A673 (cell line): ENCODE data around the gene TMEM214.

Experiments
- CTCF ChIP-seq: fragments of 300-800, 200-600 bp; sonication (generic); conservative IDR thresholded peaks from 2 replicates; pipeline ENCODE4 v1.5.1; 2017; ENCODE audit warnings: low read depth, mild to moderate bottlenecking, antibody characterized with exemption, low read length, moderate library complexity, mixed read lengths
- EZH2 ChIP-seq: fragments of 200-600 bp; sonication (generic); IDR thresholded peaks from 2 replicates; pipeline ENCODE4 v1.6.1; 2017; ENCODE audit warnings: borderline replicate concordance, low read depth, mild to moderate bottlenecking, mixed read lengths, antibody characterized with exemption, low read length; ENCODE audit not compliant: poor library complexity, severe bottlenecking

DNA sequence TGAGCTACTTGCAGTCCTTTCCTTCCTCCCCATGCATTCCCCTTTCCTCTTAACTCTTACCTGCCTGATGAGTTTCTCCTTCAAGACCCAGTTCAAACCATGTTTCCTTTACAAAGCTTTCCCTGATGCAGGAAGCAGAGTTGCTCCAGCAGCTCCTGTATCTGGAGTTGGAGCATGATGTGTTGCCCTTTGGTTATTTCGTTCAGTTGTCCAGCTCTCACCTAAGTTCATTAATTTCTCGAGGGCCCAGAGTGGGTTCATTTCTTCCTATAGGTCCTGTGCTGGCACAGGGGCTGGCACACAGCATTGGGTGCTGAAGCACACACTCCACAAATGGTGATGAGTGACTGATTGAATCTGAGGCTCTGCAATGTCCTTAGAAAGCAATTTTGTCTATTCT is 23.0 kb upstream of the TMEM214 start:
- TF ChIP-seq CTCF (no peak), EZH2 (no peak)
